SH-SY5Y (cell line): ENCODE data around the gene C14orf93.

ENCODE experiments used
- GATA2 ChIP-seq: IDR thresholded peaks from 2 replicates; pipeline ENCODE4 v1.6.1; 2011; ENCODE audit warnings: mild to moderate bottlenecking, low read depth, low read length
- GATA3 ChIP-seq: IDR thresholded peaks from 2 replicates; pipeline ENCODE4 v1.6.1; 2011; ENCODE audit warnings: low read depth, mild to moderate bottlenecking, low read length, moderate library complexity

DNA sequence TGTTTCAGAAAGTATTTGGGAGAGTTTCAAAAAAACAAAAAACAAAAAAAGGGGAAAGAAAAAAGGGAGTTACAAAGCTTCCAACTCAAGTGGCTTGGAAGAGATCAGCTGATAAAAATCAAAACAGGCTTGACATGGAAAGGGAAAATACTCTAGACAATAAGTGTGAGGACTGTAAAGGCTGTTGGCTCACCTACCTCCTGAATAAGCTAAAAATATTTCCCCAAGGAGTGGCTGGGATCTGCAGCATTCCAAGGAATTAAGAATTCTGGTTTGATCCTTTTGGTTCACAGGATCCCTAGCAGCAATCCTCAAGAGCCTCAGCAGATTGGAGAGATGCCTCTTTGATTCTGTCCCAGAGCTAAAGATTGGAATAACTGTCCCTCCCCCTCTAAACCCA is 16.4 kb downstream of the C14orf93 start:
- no peak for TF ChIP-seq GATA3
- no peak for TF ChIP-seq GATA2
